EL (cell line): ENCODE data around the gene NLRP6.

Experiments
- DNase-seq: peaks from one replicate; pipeline ENCODE4 v3.0.0-alpha.2; 2016

The NLRP6 gene

DNA sequence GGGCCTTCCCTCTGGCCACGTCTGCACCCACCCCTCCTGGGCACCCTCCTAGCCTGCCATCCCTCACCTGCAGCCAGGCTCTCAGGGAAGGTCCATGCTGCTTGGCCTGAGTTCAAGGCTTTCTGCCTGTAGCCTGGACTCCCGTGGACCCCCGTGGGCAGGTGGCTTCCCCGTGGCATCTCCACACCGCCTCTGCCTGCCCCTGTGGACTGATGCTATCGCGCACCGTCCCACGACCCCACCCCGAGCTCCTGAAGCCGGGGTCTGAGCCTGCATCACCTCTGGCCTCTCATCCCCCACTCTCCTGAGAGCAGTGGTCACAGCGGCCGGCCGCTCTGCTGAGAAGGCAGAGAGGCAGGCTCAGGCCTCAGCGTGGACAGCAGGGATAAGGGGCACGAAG, 16.6 kb downstream of the NLRP6 start:
- no peak for DNase-seq

DNA sequence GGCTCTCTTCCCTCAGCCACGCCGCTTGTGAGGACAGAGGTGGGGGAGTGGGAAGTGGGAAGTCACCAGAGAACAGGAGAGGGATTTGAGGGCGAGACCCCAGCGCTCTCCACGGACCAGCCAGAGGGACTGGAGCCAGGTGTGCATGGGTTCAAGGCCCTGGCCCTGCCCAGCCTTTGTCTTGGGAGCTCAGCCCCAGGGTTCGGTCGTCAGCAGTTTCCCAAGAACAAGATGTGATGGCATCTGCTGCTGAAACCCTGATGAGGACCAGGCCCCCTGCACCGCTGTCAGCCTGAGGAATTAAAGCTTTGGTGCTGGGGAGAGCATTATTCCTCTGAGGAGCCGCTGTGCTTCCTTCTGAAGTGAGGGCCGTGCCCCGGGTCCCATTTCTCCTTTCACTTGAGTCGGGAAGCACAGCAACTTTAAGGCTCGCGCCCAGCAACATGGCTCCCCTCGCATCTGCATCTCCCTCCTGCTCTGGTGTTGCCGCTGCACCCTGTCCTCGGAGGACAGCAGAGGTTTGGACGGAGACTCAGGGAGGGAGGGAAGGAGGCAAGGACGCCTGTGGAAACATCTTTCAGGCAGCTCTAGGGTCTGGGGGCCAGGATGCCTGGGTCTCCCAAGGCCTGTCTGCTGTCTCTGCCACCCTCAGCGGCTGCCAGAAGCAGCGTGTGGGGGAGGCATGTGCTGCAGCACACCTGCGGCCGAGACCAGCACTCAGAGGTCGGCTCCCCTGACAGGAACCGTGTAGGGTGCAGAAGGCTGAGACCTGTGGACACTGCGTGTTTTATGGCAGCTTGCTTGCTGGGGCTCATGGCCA, 17.4 kb downstream of the NLRP6 start:
- DNase-seq: no peak

DNA sequence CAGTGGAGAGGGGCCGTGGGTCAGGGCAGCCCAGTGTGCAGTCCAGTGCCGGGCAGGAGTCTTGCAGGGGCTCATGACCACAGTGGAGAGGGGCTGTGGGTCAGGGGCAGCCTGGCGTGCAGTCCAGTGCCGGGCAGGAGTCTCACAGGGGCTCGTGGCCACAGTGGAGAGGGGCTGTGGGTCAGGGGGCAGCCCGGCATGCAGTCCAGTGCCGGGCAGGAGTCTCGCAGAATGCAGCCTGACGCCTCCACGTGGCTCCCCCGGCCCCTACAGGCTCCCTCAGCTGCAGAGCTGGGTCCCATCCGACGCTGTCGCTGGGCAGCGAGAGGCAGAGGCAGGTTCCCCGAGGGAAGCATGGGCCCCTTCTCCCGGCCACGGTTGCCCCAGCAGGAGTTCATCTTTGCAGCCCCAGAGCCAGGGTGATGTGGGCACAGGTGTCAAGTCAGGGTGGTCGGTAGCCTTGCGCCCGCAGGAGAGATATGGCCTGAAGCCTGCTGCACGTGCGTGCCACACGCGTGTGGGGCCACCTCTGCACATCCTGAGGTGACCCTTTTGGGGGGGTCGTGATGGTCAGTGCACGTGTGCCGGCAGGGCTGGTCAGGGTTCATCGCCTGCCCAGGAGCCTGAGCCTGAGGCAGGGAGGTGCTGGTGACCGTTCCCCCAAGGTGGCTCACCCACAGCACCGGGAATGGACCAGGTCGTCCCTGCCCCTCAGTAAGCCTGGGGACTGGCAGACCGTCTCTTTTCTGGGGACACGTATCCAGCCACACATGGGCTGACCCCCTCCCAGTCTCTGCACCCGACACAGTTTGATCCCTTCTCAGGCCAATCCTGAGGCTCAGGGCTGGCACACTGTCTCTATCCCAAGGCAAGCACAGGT, 18.2 kb downstream of the NLRP6 start:
- no peak for DNase-seq

DNA sequence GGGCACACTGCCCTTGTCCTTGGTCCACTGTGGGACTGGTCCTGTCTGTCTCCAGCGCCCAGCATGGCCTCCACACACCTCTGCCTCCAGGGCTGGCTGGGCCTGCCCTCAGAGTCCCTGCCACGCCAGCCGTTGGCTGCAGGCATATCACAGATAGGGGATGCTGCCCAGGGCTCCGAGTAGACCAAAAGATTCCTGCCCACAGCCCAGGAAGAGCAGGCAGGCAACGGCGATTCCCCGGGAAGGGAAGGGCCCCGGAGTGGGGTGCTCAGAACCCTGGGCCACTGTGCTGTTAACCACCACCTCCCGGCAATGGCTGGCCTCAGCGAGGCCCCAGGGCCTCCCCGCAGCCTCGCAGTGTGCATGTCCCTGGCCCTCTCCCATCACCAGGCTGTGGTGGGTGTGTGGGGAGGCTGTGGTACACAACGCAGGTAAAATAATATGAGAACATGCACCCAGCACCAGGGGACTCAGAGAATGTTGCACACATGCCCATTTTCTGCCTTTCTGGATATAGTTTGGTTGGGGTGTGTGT, 18.9 kb downstream of the NLRP6 start:
- DNase-seq: no peak

DNA sequence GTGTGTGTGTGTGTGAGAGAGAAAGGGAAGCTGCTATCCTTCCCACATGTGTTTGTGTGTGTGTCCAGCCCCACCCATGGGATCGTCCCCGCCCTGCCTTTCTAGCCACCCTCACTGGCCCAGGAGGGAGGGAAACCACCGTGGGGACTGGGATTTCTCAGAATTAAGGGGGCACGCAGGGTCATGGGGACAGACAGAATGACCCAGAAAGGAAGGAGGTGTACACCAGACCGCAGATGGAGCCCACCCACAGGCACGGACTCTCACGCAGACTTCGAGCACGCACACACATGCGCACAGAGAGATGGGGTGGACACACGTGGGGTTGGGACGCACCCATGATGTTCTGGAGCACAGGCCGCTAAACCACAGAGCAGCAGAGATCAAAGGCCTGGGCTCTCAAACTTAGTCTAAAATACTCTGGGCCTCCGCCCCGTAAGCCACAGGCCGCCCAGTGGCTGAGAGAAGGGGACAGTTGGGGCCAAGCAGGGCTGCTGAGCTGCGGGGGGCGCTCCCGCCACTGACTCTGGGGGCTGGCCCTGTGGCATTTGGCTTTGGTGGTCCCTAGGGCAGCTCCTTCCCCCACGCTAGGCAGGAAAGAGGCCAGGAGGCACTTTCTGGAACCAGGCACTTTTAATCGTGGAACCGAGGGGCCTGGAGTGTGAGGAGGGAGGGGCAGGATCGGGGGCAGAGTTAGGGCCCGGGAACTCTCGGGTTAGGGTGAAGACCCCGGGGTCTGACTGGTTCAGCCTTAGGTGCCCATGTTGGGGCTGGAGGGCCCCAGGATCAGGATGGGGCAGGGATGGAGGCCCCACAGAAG, 19.6 kb downstream of the NLRP6 start:
- DNase-seq: no peak

DNA sequence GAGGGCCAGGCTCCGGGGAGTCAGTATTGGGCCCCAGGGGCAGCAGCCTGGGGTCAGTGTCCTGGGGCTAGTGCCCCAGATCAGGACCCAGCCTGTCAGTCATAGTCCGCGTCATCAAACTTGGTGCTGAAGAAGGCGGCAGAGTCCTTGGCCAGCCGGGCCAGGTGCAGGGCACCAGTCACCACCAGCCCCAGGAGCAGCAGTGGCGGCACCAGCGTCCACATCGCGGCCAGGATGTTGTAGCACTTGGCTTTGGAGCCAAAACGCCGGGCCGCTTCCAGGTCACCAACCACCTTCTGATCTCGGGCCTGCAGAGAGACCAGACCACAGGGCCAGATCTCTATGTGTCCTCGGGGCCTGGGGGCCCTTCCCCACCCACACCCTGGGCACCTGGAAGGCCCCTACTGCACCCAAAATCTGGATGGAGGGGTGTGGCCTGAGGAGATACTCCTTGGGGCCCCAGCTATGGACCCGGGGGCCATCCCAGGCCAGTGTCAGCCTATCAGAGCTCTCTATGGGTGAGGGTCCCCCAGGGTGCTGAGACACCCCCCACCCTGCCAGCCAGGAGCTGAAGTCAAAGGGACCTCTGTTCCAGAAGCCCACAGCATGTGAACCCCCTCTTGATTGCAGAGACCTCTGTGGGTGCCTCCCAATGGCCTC, 20.3 kb downstream of the NLRP6 start:
- no peak for DNase-seq

DNA sequence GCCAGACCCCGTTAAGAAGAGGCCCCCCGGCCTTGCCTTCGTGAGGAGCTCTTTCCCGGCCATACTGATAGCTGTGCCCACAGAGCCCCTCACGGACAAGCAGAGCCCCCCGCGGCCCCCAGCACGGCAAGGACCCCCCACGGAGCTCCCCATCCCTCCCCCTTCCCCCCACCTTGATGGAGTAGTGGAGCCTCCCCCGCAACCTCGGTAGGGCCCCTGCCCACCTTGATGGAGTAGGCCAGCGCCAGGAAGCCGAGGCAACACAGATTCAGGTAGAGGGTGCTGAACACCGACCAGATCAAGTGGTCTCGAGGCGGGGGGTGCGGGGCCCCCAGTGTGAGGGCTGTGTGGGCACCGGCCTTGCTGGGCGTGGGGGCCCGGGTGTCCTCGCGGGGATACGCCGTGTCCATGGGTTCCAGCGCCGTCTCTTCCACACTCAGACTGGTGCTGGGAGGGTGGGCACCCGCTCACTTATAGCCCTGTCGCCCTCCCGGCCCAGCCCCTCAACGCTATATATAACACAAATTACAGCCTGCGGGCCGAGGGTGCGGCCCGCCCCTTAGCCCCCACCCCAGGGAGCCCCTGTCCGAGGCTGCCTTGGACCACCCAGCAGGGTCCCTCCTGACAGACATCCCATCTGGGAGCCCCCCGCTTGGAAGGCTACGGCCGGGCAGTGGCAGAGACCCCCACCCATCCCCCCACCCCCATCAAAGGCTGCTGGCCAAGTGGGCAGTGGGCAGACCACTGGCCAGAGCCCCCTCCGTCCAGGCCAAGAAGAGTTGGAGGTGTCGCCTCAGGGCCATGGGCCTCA, 21.1 kb downstream of the NLRP6 start, which contains the start of gene IFITM5:
Gene IFITM5 (minus strand): TSS at position 446 of the 811 bp plus-strand sequence. CDS start 36 bp downstream, at position 410.
- no peak for DNase-seq

DNA sequence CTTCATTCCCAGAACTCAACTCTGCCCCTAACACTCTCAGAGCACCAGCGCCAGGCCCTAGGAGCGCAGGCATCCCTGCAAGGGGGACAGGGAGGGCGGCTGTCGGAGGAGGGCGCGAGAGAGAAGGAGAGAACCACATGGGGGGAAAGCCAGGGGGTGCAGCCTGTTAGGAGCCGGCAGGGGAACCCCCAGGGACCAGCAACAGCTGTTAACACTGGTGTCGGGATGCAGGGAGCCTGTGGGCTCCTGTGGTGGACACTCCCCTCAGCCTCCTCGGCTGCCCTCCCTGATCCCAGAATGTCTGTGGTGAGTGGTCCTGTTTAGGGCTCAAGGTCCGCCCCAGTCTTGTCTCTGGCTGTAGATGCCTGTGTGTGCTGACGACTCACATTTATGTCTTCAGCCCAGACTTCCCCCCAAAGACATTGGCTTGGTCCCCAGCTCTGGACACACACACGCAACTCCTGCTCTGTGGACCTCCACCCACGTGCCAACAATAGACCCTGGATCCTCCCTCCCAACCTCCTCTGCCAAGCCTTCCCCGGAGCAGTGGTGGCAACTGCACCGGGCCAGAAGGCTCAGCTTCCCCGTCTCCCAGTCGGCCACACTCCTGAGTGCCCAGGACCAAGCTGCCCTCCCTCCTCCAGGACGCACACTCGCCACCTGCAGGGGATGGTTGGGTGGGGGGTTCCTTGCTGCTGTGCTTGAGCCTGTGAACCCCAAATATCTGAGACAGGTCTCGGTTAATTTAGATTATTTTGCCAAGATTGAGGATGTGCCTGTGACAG, 21.9 kb downstream of the NLRP6 start:
- DNase-seq: no peak

DNA sequence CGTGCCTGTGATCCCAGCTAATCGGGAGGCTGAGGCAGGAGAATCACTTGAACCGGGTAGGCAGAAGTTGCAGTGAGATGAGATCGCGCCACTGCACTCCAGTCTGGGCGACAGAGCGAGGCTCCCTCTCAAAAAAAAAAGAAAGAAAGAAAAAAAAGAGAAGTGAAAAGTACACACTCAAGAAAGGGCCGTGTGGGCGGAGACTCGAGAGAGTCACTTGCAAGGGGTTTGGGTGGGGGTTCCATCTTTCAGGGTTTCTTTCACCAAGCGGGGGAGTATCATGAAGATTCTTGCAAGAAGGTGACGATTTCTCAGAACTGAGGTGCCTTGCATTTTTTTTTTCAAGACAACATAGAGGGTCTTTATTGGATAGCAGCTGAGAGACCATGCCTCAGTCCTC, 25.2 kb downstream of the NLRP6 start:
- no peak for DNase-seq

DNA sequence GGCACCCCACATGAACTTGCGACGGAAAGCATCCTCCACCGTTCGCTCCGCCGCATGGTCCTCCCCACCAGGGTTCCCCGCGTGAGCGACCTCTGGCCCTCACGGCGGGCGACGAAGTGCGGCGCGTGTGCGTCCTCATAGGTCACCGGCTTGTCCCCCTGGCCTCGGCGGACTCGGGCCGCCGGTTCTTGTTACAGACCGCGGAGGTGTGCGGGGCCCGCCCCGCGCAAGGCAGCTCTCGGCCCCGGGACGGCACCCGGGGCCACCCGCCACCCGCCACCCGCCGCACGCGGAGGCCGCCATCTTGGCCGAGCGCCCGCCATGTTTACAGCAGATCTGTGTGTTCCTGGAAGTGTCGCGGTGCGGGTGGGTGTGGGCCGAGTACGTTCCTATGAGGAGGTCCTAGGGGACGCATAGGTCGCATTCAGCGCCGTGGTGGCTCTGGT, 25.9 kb downstream of the NLRP6 start:
- no peak for DNase-seq

DNA sequence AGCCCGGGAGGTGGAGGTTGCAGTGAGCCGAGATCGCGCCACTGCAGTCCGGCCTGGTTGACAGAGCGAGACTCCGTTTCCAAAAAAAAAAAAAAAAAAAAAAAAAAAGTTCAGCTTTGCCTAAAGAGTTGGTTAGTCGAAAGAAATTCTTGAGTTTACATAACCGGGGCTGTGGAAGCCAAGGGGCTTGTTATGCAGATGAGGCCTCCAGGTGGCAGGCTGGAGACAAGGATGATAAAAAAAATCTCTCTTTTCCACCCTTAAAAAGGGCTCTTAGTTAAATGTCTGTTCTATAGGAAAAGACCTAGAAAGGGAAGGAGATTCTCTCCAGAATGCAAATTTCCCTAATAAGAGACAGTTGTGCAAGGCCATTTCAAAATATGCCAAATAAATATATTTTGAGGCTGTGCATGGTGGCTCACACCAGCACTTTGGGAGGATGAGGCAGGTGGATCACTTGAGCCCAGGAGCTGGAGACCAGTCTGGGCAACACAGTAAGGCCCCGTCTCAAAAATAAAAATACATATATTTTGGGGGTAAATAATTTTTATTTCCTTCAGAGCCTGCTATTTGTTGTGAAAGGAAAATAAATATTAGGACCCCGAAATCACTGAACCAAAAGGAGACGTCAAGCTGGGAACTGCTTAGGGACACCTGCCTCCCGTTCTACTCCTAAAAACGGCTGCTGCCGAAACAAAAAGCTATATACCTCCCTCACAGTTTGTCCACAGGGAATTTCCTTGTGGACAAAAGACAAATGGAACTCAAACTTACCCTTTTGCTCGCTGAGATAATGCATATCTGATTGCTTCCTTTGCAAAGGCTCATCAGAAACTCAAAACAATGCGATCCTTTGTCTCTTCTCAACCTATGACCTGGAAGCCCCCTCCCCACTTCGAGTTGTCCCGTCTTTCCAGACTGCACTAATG, 27.0 kb downstream of the NLRP6 start:
- DNase-seq: peak; percentile 67

DNA sequence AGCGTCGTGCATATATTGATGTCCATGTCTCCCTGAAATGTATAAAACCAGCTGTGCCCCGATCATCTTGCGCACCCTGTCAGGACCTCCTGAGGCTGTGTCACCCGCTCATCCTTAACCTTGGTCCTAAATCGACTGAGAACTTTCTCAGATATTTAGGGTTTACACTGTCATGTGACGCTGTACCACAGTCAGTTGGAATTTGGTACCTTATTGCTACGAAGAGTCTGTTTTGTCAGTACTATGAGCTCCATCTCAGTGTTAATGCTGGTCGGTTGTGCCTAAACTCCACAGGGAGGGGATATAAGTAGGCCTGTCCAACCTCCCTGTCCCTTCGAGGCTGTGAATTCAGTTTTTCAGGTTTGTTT, 27.6 kb downstream of the NLRP6 start:
- DNase-seq: no peak

DNA sequence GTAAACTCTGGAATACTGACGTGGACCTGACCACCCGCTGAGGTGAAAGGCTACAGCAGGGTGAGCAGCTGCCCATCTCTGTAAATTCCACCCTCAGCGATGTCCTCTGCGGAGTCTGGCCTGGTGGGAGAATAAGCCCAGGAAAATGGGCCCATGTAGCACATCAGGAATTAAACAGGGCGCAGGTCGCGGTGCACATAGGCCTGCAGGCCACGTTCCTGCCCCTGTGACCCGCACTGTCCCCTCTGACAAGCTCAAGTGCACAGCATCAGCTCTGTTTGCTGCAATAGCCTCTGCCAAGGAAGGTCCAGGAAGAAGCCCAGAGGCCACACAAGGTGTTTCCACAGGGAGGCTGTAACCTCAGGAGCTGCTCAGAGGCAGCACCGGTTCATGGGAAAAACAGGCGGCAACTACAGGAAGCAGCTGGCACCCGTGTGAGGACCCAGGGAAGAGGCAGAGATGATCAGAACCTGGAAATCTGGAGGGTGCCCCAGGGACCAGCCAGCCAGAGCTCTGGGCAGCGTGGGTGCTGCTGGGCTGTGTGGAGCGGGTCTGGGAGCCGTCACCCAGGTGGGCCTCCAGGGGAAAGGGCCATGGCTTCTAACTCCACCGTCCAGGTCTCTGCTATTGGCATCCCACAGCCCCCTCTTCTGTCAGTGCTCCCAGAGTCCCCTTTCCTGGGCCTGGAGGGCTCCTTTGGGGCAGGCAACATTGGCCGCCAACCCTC, 28.6 kb downstream of the NLRP6 start:
- no peak for DNase-seq

DNA sequence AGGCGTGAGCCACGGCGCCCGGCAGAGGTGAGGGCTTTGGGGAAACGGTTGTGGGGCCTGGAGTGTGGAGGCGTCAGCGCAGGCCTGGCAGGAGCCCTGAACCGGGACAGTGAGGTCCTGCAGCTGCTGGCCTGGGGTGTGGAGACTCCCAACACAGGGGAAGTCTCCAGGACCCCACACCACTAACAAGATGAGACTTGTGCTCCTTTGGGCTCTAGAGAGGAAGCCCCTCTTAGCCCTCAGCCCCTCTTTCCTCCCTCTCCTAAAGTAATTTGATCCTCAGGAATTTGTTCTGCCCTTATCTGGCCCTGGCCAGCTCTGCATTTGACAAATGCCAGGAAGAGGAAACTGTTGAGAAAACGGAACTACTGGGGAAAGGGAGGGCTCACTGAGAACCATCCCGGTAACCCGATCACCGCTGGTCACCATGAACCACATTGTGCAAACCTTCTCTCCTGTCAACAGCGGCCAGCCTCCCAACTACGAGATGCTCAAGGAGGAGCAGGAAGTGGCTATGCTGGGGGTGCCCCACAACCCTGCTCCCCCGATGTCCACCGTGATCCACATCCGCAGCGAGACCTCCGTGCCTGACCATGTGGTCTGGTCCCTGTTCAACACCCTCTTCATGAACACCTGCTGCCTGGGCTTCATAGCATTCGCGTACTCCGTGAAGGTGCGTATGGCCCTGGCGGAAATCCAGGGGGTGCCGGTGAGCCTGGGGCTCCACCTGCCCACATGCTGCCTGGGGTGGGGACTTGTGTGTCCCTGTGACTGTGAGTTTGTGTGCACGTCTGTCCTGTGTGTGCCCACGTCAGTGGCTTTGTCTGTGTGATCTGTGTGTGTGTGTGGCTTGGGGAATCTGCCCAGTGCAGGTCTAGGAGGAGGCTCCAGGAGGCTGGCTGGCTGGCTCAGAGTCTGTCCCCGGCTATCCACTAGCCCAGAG, 29.8 kb downstream of the NLRP6 start, which contains the start of gene IFITM2:
Gene IFITM2 (plus strand): TSS at position 51 of the 943 bp plus-strand sequence. CDS start 377 bp downstream, at position 428.
- DNase-seq: peak; percentile 82

DNA sequence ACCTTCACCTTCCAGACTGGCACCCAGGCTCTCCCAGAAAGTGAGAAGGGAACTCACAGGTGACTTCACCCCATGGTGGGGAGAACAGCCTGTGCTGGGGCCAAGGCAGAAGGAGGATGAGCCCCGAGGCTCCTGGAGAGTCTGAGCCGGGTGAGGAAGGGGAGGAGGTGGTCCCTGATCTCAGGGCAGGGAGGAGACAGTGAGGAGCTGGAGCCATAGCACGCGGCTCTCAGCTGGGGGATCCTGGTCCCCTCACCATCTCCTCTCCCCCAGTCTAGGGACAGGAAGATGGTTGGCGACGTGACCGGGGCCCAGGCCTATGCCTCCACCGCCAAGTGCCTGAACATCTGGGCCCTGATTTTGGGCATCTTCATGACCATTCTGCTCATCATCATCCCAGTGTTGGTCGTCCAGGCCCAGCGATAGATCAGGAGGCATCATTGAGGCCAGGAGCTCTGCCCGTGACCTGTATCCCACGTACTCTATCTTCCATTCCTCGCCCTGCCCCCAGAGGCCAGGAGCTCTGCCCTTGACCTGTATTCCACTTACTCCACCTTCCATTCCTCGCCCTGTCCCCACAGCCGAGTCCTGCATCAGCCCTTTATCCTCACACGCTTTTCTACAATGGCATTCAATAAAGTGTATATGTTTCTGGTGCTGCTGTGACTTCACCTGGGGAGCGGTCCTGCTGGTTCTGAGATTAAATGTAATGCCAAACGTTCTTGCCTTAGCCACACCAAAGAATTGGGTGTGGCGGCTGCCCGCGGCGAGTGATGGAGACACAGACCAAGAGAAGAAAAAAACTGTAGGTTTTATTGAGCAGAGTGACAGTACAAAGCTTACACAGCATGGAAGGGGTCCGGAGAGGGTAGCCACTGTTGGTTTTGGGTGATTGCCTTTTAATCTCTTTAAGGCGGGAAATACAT, 30.8 kb downstream of the NLRP6 start:
- DNase-seq: peak; percentile 19

DNA sequence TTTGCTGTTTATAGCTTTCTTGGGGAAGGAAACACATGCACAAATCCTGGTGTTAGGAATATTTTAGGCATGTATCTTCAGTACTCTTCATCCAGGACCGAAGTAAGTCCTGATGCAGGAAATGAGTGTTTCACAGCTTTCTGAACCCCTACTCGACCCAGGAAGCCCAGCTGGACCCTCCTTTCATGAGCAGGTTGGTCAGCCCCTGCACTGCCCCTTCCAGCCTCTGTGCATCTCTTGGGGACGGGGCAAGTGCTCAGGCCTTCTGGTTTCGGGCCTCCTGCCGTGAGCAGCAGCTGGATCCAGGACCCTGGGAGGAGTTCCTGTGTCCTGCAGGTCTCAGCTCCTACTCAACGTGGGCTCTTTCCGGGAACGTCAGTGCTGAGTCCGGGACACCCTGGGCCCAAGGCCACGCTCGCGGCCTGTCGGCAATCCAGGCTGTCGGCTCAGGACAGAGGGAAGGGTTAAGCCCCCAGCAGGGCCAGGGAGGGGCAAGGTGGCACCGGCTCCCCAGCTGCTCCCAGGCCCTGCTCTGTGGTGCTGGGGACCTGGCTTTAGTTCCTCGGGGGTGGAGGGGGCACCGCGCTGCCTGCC, 31.9 kb downstream of the NLRP6 start:
- DNase-seq: peak; percentile 46
